Measurements from ENCODE around the gene ZBTB7C. TPM values are rescaled to one million over a fixed set of nuclear protein-coding genes. Genes with fewer than 3 reads are reported as not detected.

The ZBTB7C gene
- total and polyA plus RNA-seq, 2 of the 4 experiments (the other 2 are of a cell fraction) = not detected

DNA sequence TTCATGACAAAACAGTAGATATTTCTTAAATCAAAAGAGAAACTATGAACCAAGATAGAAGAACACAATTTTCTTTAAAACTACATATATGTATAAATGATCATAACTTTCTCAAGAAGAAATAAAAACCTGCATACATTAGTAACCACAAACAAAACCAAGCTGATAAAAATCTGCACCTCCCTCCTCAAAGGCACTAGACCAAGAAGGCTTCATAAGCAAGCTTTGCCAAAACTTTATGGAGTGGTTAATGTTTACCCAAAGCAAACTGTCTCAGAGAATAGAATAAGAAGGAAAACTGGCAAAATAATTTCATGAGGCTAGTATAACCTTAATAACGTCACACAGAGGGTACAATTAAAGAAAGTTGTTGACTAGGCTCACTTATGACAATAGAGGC, 138.3 kb downstream of the ZBTB7C start:
- H3K14ac ChIP-seq (replicated peaks; ENCODE audit: low read depth, low read length) = no peak overlapping the region
- H3K27me3 ChIP-seq (ENCODE audit: control insufficient read depth, insufficient read depth, low read length) = no peaks in the 10 kb centered on the region
- no peak for DNase-seq
- H2BK5ac ChIP-seq (ENCODE audit: low read depth, low read length, poor library complexity, severe bottlenecking) = no peak overlapping the region
- no peak overlapping the region for H2BK120ac ChIP-seq (ENCODE audit: low read depth, low read length)
- BruUV-seq (replicated peaks) = no TSS peak
- no peaks in the 10 kb centered on the region for H3K9me1 ChIP-seq (ENCODE audit: insufficient read depth, low read length)
- no peaks in the 10 kb centered on the region for H4K20me1 ChIP-seq (ENCODE audit: insufficient read depth, low read length)
- no peak overlapping the region for H4K5ac ChIP-seq (ENCODE audit: low read depth, low read length)
- H3K4ac ChIP-seq (ENCODE audit: low read depth, low read length) = no peak overlapping the region
- no peak overlapping the region for H3K56ac ChIP-seq (ENCODE audit: extremely low read depth, insufficient read depth, low read length)
- H3K4me1 ChIP-seq (ENCODE audit: control insufficient read depth, insufficient read depth, low read length) = no peaks in the 10 kb centered on the region
- H2AK9ac ChIP-seq (replicated peaks; ENCODE audit: low read depth, low read length, poor library complexity) = no peak overlapping the region
- no peak overlapping the region for H3K23ac ChIP-seq (ENCODE audit: low read depth, low read length)
- H4K8ac ChIP-seq (ENCODE audit: low read depth in 2 of 2, low read length in 2 of 2) = no peak overlapping the region
- POLR2A ChIA-PET (ENCODE audit: unreplicated experiment) = no interaction called here
- no peaks in the 10 kb centered on the region for H3K9me3 ChIP-seq (ENCODE audit: control insufficient read depth, insufficient read depth, low read length)
- CTCF ChIA-PET = no interaction called here
- H3K4me3 ChIP-seq (ENCODE audit: insufficient read depth, low read depth, low read length) = no peak overlapping the region
- dilution Hi-C loops (cut with HindIII; ENCODE audit: low sequenced_read_pairs, unreplicated experiment) = no loop called here
- H3K4me2 ChIP-seq (ENCODE audit: low read depth, low read length) = no peak overlapping the region
- H3K79me1 ChIP-seq (ENCODE audit: low read depth in 1 of 2, low read length in 2 of 2) = no peaks in the 10 kb centered on the region
- H3K27ac ChIP-seq (ENCODE audit: insufficient read depth, low read length) = no peak overlapping the region
- in situ Hi-C loops (cut with MboI; ENCODE audit: low sequenced_read_pairs) = no loop called here
- WGBS, 2 experiments (ENCODE audit: extremely low coverage in 2 of 2, insufficient read length in 1 of 2) = no CpG with 5 or more reads among the region's 1 CpG
- H2AK5ac ChIP-seq (ENCODE audit: low read depth, low read length) = no peak overlapping the region
- intact Hi-C loops (cut with micrococcal nuclease) = no loop called here
- H3K36me3 ChIP-seq (ENCODE audit: control insufficient read depth, insufficient read depth, low read length) = no peaks in the 10 kb centered on the region
- H2BK20ac ChIP-seq (ENCODE audit: low read depth, low read length) = no peak overlapping the region
- H2AFZ ChIP-seq (replicated peaks; ENCODE audit: low read length, poor library complexity) = no peak overlapping the region
- TF ChIP-seq POLR2A (IDR thresholded peaks at IDR 0.05; ENCODE audit: low read depth, low read length) (no peak), MAFK (IDR thresholded peaks at IDR 0.05; ENCODE audit: low read depth, low read length) (no peak), FOS (IDR thresholded peaks at IDR 0.05; ENCODE audit: low read depth, low read length) (no peak), CHD1 (IDR thresholded peaks at IDR 0.05; ENCODE audit: low read depth, low read length) (no peak), RFX5 (IDR thresholded peaks at IDR 0.05; ENCODE audit: low read depth, low read length) (no peak), MAZ (IDR thresholded peaks at IDR 0.05; ENCODE audit: borderline replicate concordance, low read depth, low read length) (no peak), NFE2L2 (IDR thresholded peaks at IDR 0.05; ENCODE audit: low read depth, low read length) (no peak), BHLHE40 (IDR thresholded peaks at IDR 0.05; ENCODE audit: low read depth, low read length) (no peak), RAD21 (IDR thresholded peaks at IDR 0.05; ENCODE audit: low read length) (no peak), CEBPB (IDR thresholded peaks at IDR 0.05; ENCODE audit: low read depth, low read length) (no peak)
- TF ChIP-seq, protein P1, sequence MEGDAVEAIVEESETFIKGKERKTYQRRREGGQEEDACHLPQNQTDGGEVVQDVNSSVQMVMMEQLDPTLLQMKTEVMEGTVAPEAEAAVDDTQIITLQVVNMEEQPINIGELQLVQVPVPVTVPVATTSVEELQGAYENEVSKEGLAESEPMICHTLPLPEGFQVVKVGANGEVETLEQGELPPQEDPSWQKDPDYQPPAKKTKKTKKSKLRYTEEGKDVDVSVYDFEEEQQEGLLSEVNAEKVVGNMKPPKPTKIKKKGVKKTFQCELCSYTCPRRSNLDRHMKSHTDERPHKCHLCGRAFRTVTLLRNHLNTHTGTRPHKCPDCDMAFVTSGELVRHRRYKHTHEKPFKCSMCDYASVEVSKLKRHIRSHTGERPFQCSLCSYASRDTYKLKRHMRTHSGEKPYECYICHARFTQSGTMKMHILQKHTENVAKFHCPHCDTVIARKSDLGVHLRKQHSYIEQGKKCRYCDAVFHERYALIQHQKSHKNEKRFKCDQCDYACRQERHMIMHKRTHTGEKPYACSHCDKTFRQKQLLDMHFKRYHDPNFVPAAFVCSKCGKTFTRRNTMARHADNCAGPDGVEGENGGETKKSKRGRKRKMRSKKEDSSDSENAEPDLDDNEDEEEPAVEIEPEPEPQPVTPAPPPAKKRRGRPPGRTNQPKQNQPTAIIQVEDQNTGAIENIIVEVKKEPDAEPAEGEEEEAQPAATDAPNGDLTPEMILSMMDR (conservative IDR thresholded peaks at IDR 0.05; ENCODE audit: low read depth, low read length) = no peak
- TF ChIP-seq, protein P2, sequence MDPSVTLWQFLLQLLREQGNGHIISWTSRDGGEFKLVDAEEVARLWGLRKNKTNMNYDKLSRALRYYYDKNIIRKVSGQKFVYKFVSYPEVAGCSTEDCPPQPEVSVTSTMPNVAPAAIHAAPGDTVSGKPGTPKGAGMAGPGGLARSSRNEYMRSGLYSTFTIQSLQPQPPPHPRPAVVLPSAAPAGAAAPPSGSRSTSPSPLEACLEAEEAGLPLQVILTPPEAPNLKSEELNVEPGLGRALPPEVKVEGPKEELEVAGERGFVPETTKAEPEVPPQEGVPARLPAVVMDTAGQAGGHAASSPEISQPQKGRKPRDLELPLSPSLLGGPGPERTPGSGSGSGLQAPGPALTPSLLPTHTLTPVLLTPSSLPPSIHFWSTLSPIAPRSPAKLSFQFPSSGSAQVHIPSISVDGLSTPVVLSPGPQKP (IDR thresholded peaks at IDR 0.05; ENCODE audit: borderline replicate concordance, low read depth, low read length) = no peak
- TF ChIP-seq, protein P3, sequence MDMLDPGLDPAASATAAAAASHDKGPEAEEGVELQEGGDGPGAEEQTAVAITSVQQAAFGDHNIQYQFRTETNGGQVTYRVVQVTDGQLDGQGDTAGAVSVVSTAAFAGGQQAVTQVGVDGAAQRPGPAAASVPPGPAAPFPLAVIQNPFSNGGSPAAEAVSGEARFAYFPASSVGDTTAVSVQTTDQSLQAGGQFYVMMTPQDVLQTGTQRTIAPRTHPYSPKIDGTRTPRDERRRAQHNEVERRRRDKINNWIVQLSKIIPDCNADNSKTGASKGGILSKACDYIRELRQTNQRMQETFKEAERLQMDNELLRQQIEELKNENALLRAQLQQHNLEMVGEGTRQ (IDR thresholded peaks at IDR 0.05; ENCODE audit: low read depth, low read length) = no peak
- no peak overlapping the region for H3K18ac ChIP-seq (ENCODE audit: low read depth, low read length)
- H2BK15ac ChIP-seq (ENCODE audit: low read depth, low read length) = no peak overlapping the region
- no peak overlapping the region for H3K9ac ChIP-seq (ENCODE audit: low read depth, low read length)
- no peak for ATAC-seq (ENCODE audit: low read depth)
- H4K91ac ChIP-seq (ENCODE audit: insufficient read depth, low read depth, low read length) = no peak overlapping the region
